ENCODE results near the gene MDK. TPM values are rescaled to one million over a fixed set of nuclear protein-coding genes. Genes with fewer than 3 reads are reported as not detected.

The MDK gene
- total and polyA plus RNA-seq, 9 donors, result 211 to 634 (median 411) TPM

DNA sequence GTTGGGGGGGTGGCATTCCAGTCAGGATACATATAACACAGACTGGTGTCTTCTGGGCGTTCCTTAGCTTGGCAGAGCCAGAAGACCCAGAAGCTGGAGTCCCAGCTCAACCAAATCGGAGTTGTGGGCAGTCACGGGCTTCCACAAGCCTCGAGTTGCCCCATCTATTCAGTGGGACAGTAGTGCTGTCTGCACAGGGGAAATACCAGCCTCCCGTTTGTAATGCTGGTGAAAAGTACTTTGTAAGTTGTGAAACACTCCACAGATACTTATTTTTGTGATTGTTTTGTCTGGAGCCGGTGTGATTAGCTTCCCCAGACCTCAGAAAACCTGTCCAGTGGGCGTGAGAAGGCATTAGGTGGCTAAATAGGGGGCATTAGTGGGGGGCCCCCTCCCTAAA lies 20.6 kb upstream of the MDK start:
- 40 to 56% (median 53%) methylated on average over 7 of the region's 7 CpGs for WGBS, 3 donors
- no peaks in the 10 kb centered on the region for H3K27me3 ChIP-seq
- no peaks in the 10 kb centered on the region for H3K9me3 ChIP-seq
- peak in 1 of 5 donors; percentile 20 for DNase-seq
- no peak for TF ChIP-seq EP300 (IDR thresholded peaks at IDR 0.05)
- H3K36me3 ChIP-seq, result no peaks in the 10 kb centered on the region
- intact Hi-C loops (cut with DNase I), result no loop called here
- H3K4me1 ChIP-seq (ENCODE audit: insufficient read depth), result peaks cover 7% of the 10 kb centered on the region
- H3K4me3 ChIP-seq, result no peak overlapping the region
- peak overlapping the region in 1 of 2 donors; percentile 8 for H3K27ac ChIP-seq

DNA sequence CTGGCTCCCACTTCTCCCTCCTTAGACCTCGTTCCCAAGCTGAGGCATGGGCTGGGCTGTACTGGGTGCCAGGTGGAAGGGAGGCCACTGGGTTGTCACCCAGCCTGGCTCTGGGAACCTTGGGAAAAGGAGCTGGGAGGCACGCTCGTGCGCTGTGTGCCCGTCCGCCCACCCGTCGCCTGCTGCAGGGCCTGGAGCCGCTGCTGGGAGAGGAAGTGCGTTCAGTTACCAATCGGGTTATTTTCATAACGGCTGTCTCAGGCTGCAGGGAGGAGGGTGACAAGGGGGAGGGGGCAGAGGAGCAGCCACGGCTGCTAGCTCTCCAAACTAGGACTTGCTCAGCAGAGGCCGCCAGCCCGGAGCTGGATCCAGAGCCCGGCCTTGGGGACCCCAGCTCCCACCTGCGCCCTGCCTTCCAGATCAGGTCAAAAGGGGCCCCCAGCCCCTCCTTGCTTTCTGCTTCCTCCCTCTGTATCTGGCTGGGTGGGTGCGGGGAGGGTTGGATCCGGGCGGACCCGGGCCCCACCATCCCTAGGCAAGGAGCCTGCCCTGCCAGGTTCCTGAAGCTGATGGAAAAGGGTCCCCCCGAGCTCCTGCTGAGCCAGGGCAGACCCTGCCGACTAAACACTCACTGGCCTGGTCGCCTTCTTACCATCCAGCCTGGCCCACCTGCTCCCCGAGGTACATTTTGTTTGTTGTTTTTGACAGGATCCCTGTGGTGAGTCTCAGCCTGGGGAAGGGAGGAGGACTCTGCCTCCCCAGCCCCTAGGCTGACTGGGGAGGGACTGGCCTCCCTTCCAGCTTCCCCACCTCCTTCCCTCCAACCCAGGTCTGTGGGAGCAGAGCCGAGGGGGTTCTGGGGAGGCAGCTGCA lies 19.9 kb upstream of the MDK start:
- intact Hi-C loops (cut with DNase I), result no loop called here
- Histone ChIP-seq H3K4me3 (no peak overlapping the region), H3K27ac (peak overlapping the region in 1 of 2 donors; percentile 8), H3K27me3 (no peaks in the 10 kb centered on the region), H3K36me3 (no peaks in the 10 kb centered on the region), H3K9me3 (no peaks in the 10 kb centered on the region), H3K4me1 (ENCODE audit: insufficient read depth) (peaks cover 7% of the 10 kb centered on the region)
- 10 to 20% (median 11%) methylated on average over 26 of the region's 26 CpGs for WGBS, 3 donors
- no peak for TF ChIP-seq CTCF (IDR thresholded peaks at IDR 0.05)
- TF ChIP-seq EP300 (IDR thresholded peaks at IDR 0.05), result no peak
- no peak for TF ChIP-seq POLR2A (IDR thresholded peaks at IDR 0.05)
- peak in 1 of 5 donors; percentile 46 for DNase-seq

DNA sequence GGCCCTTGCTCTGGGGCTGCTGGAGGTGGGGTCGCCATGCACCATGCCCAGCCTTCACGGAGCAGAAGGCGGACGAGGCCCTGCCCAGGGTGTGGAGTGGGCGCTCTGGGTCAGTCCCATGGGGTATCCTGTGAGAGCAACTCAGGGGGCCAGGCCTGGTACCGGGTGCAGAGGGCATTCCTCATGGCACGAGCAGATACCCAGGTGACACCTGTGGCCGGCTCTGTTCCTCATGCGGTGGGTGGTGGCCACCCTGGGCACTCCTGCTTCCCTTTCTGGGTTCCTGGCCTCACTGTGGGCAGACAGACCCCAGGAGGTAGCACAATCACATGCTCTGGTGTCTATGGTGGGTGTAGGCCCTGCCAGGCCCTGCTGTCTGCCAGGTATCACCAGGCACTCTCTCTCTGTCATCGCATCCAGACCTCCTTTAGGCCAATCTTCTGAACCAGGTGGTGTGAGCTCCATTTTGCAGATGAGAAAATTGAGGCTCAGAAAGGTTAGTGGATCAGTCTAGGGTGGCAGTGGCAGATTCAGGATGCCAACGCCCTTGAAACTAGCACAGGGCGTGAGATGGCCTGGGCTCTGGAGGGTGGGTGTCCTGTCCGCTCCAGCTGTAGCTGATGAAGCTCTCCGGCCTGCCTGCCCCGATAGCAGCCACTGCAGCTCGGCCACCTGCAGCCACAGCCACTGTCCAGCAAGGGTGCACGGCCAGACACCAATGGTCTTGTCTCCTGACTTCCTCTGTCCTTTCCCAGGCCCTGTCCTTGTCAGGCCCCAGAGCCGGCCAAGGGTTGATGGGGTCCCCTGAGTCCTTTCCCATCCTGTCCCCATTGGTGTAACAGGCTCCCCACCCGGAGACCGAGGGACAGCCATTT lies 19.1 kb upstream of the MDK start:
- TF ChIP-seq CTCF (IDR thresholded peaks at IDR 0.05) (no peak), EP300 (IDR thresholded peaks at IDR 0.05) (no peak), POLR2A (IDR thresholded peaks at IDR 0.05) (no peak)
- no peak overlapping the region for H3K4me3 ChIP-seq
- H3K27ac ChIP-seq, result no peak overlapping the region
- DNase-seq, result no peak
- 78 to 86% (median 85%) methylated on average over 19 to 20 of the region's 20 CpGs for WGBS, 3 donors
- H3K9me3 ChIP-seq, result no peaks in the 10 kb centered on the region
- no peaks in the 10 kb centered on the region for H3K27me3 ChIP-seq
- H3K36me3 ChIP-seq, result no peaks in the 10 kb centered on the region
- intact Hi-C loops (cut with DNase I), result no loop called here
- peaks cover 9% of the 10 kb centered on the region for H3K4me1 ChIP-seq (ENCODE audit: insufficient read depth)

DNA sequence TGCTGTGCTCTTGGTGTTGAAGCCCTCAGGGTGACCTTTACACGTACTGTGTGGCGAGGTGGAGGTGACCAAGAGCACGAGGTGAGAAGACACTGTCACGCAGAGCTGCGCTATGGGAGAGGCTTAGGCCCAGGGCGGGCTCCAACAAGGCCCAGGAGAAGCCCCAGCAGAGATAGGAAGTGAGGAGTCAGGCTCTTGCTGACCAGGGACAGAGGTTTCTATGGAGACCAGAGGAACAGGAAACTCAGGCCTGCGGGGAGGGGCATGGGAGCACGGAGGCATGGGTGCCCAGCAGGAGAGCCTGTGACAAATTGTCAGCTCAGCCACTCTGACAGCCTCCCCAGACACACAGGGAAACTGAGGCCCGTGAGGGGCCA lies 18.4 kb upstream of the MDK start:
- TF ChIP-seq CTCF (IDR thresholded peaks at IDR 0.05), result no peak
- no peak for TF ChIP-seq EP300 (IDR thresholded peaks at IDR 0.05)
- no peak for TF ChIP-seq POLR2A (IDR thresholded peaks at IDR 0.05)
- H3K27ac ChIP-seq, result no peak overlapping the region
- DNase-seq, result no peak
- H3K4me3 ChIP-seq, result no peak overlapping the region
- no peaks in the 10 kb centered on the region for H3K9me3 ChIP-seq
- 71 to 75% (median 71%) methylated on average over 8 to 9 of the region's 9 CpGs for WGBS, 3 donors
- no peaks in the 10 kb centered on the region for H3K36me3 ChIP-seq
- H3K4me1 ChIP-seq (ENCODE audit: insufficient read depth), result peaks cover 12% of the 10 kb centered on the region
- intact Hi-C loops (cut with DNase I), result no loop called here
- no peaks in the 10 kb centered on the region for H3K27me3 ChIP-seq
